ENCODE measurements around the gene SUPT4H1. TPM values are rescaled to one million over a fixed set of nuclear protein-coding genes. Genes with fewer than 3 reads are reported as not detected.

SUPT4H1 gene
- total RNA-seq, 4 donors from 2014 or later, result 38.2 to 56.3 (median 44.2) TPM

DNA sequence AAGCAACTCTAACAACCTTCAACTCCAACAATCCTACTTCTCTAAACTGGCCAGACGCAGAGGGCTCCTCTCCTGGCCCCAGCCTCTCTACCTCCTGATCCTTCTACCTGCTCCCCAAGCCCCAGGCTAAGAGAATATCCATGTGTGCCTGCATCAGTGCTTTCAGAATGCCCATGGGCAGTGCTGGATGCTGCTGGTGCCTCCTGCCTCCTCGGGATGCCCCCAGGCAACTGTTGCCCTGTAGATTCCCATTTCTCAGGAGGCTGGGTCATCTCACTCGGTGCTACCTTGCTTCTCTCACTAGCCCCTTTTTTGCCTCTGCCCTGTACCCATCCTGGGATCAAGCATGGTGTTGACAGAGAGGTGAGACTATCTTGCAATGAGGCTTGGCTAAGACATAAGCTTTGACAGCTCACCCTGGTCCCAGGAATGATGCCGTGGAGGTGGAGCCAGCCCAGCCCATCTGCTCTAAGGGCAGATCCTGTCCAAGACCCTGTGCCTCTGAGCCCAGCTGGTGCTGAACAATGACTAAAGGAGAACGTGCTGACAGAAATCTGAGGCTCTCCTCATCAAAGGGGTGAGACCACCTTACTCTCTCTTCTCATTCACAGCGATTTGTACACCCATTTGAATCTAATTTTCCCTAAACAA is 19.4 kb upstream of the SUPT4H1 start:
- Histone ChIP-seq H3K9me3 (no peaks in the 10 kb centered on the region), H3K27me3 (no peaks in the 10 kb centered on the region), H3K36me3 (no peaks in the 10 kb centered on the region), H3K4me1 (no peaks in the 10 kb centered on the region), H3K27ac (no peak overlapping the region), H3K4me3 (replicated peaks in 1 of 3) (no peak overlapping the region)
- TF ChIP-seq, protein P1, sequence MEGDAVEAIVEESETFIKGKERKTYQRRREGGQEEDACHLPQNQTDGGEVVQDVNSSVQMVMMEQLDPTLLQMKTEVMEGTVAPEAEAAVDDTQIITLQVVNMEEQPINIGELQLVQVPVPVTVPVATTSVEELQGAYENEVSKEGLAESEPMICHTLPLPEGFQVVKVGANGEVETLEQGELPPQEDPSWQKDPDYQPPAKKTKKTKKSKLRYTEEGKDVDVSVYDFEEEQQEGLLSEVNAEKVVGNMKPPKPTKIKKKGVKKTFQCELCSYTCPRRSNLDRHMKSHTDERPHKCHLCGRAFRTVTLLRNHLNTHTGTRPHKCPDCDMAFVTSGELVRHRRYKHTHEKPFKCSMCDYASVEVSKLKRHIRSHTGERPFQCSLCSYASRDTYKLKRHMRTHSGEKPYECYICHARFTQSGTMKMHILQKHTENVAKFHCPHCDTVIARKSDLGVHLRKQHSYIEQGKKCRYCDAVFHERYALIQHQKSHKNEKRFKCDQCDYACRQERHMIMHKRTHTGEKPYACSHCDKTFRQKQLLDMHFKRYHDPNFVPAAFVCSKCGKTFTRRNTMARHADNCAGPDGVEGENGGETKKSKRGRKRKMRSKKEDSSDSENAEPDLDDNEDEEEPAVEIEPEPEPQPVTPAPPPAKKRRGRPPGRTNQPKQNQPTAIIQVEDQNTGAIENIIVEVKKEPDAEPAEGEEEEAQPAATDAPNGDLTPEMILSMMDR (IDR thresholded peaks at IDR 0.05), result no peak
- no peak for TF ChIP-seq POLR2A (IDR thresholded peaks at IDR 0.05)
- DNase-seq, result no peak
- 76 to 87% methylated on average over 6 of the region's 6 CpGs for WGBS, 2 donors
- intact Hi-C loops (cut with DNase I), result loop anchor here (10.0 kb wide), 1 partner anchor 47 kb away; the partner anchor contains the start of gene TSPOAP1

DNA sequence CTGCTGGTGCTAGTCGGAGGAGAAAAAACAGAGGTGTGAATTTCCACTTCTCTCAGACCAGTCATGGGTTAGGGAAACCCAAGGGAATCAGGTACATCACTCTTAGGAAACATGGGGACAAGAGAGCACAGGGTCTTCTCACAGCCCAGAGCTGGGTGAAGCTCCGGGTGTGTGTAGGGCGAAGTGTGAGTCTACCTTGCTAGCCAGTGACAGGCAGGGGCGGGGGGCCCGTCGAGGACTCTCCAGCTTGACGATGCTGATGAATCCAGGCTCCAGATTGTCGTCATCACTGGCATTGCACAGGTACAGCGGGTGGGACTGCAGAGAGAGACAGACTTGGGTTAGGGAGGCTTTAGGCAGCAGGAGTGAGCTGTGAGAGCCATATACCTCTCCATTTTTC is 18.7 kb upstream of the SUPT4H1 start:
- intact Hi-C loops (cut with DNase I), result loop anchor here (10.0 kb wide), 1 partner anchor 46 kb away; the partner anchor contains the start of gene TSPOAP1
- H3K9me3 ChIP-seq, result no peaks in the 10 kb centered on the region
- no peaks in the 10 kb centered on the region for H3K4me1 ChIP-seq
- H3K36me3 ChIP-seq, result no peaks in the 10 kb centered on the region
- DNase-seq, result no peak
- no peak for TF ChIP-seq POLR2A (IDR thresholded peaks at IDR 0.05)
- TF ChIP-seq, protein P1 (IDR thresholded peaks at IDR 0.05), result no peak
- H3K27ac ChIP-seq, result no peak overlapping the region
- H3K27me3 ChIP-seq, result no peaks in the 10 kb centered on the region
- H3K4me3 ChIP-seq (replicated peaks in 1 of 3), result no peak overlapping the region
- 85 to 90% methylated on average over 9 of the region's 9 CpGs for WGBS, 2 donors

DNA sequence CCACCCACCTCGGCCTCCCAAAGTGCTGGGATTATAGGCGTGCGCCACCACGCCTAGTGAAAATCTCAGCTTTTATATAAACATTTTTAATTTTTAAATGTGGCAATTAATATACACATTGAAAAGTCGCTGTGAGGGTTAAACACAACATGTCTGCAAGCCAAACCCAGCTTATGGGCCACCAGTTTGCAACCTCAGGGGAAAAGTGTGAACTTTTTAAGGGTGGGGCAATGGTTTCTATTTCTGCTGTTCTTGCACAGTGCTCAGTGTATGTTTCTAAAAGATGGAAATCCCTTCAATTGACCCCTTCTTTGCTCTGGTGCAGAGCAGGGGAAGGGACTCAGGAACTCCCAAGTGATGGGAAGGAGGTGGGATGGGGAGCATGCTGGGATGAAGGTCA is 18.3 kb upstream of the SUPT4H1 start:
- intact Hi-C loops (cut with DNase I), result loop anchor here (10.0 kb wide), 1 partner anchor 46 kb away; the partner anchor contains the start of gene TSPOAP1
- H3K9me3 ChIP-seq, result no peaks in the 10 kb centered on the region
- no peaks in the 10 kb centered on the region for H3K27me3 ChIP-seq
- no peaks in the 10 kb centered on the region for H3K36me3 ChIP-seq
- TF ChIP-seq POLR2A (IDR thresholded peaks at IDR 0.05), result no peak
- TF ChIP-seq, protein P1 (IDR thresholded peaks at IDR 0.05), result no peak
- no peak for DNase-seq
- H3K27ac ChIP-seq, result no peak overlapping the region
- 95 to 97% methylated on average over 5 of the region's 5 CpGs for WGBS, 2 donors
- H3K4me3 ChIP-seq (replicated peaks in 1 of 3), result no peak overlapping the region
- H3K4me1 ChIP-seq, result no peaks in the 10 kb centered on the region

DNA sequence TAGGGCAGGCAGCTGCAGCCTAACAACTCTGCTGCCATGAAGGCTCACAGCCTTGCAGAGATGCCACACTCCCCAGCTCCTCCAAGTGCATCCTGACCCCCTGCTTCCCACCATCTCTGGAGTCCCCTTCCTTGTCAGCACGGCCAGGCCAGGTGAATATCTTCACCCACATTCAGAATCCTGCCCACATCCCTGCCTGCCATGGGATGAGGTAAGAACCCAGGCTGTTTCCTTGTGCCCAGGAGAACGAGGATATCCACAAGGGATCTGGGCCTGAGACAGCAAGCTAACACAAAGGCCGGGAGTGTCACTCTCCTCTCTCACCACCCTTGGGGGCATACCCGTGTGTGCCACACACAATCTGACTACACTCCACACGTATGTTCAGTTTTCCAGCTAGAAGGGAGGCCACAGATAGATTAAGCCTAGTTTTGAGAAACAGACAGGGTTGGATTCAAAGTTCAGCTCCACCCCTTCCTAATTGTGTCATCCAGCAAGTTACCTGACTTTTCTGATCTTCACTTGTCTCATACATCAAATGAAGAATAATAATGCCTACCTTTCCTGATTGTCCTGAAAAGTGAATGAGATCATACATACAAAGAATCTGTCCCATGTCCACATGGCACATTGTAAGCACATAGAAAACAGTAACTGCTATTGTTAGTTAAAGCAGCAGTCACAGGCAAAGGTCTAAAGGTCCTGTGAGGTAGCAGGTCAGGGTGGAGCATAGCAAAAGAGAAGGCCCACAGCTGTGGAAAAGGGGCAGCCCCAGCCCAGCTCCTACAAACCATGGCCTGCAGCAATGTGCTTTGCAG is 17.4 kb upstream of the SUPT4H1 start:
- 70 to 80% methylated on average over 4 to 5 of the region's 5 CpGs for WGBS, 2 donors
- Histone ChIP-seq H3K36me3 (no peaks in the 10 kb centered on the region), H3K9me3 (no peaks in the 10 kb centered on the region), H3K4me1 (no peaks in the 10 kb centered on the region), H3K27me3 (no peaks in the 10 kb centered on the region), H3K27ac (no peak overlapping the region), H3K4me3 (replicated peaks in 1 of 3) (no peak overlapping the region)
- TF ChIP-seq, protein P1 (IDR thresholded peaks at IDR 0.05), result no peak
- no peak for TF ChIP-seq POLR2A (IDR thresholded peaks at IDR 0.05)
- intact Hi-C loops (cut with DNase I), result loop anchor here (10.0 kb wide), 1 partner anchor 45 kb away; the partner anchor contains the start of gene TSPOAP1
- no peak for DNase-seq

DNA sequence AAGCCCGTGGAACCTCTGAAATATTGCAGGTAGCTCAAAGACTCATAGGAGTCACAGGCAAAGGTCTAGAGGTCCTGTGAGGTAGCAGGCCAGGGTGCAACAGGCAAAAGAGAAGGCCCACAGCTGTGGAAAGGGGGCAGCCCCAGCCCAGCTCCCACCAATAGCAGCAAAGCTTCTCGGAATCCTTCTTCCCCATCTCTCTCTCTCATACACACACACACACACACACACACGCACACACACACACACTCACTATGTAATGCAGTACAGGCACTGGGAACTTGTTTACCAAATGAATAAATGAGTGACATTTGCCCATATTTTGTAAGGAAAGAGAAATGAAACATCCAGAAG is 16.8 kb upstream of the SUPT4H1 start:
- WGBS, 2 donors, result 79 to 87% methylated on average over 3 of the region's 3 CpGs

More for the DNA sequence above, 16.8 kb upstream of the SUPT4H1 start:
- intact Hi-C loops (cut with DNase I), result no loop called here
- Histone ChIP-seq H3K27me3 (no peaks in the 10 kb centered on the region), H3K36me3 (no peaks in the 10 kb centered on the region), H3K27ac (no peak overlapping the region), H3K4me1 (no peaks in the 10 kb centered on the region), H3K4me3 (replicated peaks in 1 of 3) (no peak overlapping the region), H3K9me3 (no peaks in the 10 kb centered on the region)
- no peak for TF ChIP-seq POLR2A (IDR thresholded peaks at IDR 0.05)
- TF ChIP-seq, protein P1 (IDR thresholded peaks at IDR 0.05), result no peak
- DNase-seq, result no peak

All from thyroid gland (tissue), 4 donors.